ENCODE results near the gene JARID2. TPM values are rescaled to one million over a fixed set of nuclear protein-coding genes. Genes with fewer than 3 reads are reported as not detected.
A peak's percentile ranks its signal among the peaks of the same experiment; 100 is the strongest.

The JARID2 gene
- total RNA-seq, 1 experiment from 2014 or later = 180 TPM

GRCh38 chr6:15290962-15291704, 45.3 kb downstream of the JARID2 start:
- TF ChIP-seq, protein P1, sequence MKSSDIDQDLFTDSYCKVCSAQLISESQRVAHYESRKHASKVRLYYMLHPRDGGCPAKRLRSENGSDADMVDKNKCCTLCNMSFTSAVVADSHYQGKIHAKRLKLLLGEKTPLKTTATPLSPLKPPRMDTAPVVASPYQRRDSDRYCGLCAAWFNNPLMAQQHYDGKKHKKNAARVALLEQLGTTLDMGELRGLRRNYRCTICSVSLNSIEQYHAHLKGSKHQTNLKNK (CRISPR knock-in tag; IDR thresholded peaks at IDR 0.05) = no peak
- TF ChIP-seq CDX4 (CRISPR knock-in tag; IDR thresholded peaks at IDR 0.05; ENCODE audit: borderline replicate concordance) (no peak), RELA (CRISPR knock-in tag; IDR thresholded peaks at IDR 0.05; ENCODE audit: borderline replicate concordance) (no peak), TP53 (CRISPR knock-in tag; IDR thresholded peaks at IDR 0.05) (no peak), FOXP4 (CRISPR knock-in tag; IDR thresholded peaks at IDR 0.05) (no peak), CBFB (CRISPR knock-in tag; IDR thresholded peaks at IDR 0.05; ENCODE audit: low read depth) (no peak), JAZF1 (CRISPR knock-in tag; IDR thresholded peaks at IDR 0.05) (no peak), ESRRA (CRISPR knock-in tag; IDR thresholded peaks at IDR 0.05; ENCODE audit: borderline replicate concordance) (no peak), NFYB (CRISPR knock-in tag; conservative IDR thresholded peaks at IDR 0.05; ENCODE audit: low read depth) (no peak), GRHL2 (CRISPR knock-in tag; IDR thresholded peaks at IDR 0.05; ENCODE audit: insufficient replicate concordance, severe bottlenecking) (no peak)
- TF ChIP-seq, protein P2, sequence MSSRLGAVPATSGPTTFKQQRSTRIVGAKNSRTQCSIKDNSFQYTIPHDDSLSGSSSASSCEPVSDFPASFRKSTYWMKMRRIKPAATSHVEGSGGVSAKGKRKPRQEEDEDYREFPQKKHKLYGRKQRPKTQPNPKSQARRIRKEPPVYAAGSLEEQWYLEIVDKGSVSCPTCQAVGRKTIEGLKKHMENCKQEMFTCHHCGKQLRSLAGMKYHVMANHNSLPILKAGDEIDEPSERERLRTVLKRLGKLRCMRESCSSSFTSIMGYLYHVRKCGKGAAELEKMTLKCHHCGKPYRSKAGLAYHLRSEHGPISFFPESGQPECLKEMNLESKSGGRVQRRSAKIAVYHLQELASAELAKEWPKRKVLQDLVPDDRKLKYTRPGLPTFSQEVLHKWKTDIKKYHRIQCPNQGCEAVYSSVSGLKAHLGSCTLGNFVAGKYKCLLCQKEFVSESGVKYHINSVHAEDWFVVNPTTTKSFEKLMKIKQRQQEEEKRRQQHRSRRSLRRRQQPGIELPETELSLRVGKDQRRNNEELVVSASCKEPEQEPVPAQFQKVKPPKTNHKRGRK (CRISPR knock-in tag; IDR thresholded peaks at IDR 0.05; ENCODE audit: borderline replicate concordance) = no peak
- TF ChIP-seq, protein P3, sequence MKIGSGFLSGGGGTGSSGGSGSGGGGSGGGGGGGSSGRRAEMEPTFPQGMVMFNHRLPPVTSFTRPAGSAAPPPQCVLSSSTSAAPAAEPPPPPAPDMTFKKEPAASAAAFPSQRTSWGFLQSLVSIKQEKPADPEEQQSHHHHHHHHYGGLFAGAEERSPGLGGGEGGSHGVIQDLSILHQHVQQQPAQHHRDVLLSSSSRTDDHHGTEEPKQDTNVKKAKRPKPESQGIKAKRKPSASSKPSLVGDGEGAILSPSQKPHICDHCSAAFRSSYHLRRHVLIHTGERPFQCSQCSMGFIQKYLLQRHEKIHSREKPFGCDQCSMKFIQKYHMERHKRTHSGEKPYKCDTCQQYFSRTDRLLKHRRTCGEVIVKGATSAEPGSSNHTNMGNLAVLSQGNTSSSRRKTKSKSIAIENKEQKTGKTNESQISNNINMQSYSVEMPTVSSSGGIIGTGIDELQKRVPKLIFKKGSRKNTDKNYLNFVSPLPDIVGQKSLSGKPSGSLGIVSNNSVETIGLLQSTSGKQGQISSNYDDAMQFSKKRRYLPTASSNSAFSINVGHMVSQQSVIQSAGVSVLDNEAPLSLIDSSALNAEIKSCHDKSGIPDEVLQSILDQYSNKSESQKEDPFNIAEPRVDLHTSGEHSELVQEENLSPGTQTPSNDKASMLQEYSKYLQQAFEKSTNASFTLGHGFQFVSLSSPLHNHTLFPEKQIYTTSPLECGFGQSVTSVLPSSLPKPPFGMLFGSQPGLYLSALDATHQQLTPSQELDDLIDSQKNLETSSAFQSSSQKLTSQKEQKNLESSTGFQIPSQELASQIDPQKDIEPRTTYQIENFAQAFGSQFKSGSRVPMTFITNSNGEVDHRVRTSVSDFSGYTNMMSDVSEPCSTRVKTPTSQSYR (CRISPR knock-in tag; IDR thresholded peaks at IDR 0.05) = no peak
- TF ChIP-seq, protein P4, sequence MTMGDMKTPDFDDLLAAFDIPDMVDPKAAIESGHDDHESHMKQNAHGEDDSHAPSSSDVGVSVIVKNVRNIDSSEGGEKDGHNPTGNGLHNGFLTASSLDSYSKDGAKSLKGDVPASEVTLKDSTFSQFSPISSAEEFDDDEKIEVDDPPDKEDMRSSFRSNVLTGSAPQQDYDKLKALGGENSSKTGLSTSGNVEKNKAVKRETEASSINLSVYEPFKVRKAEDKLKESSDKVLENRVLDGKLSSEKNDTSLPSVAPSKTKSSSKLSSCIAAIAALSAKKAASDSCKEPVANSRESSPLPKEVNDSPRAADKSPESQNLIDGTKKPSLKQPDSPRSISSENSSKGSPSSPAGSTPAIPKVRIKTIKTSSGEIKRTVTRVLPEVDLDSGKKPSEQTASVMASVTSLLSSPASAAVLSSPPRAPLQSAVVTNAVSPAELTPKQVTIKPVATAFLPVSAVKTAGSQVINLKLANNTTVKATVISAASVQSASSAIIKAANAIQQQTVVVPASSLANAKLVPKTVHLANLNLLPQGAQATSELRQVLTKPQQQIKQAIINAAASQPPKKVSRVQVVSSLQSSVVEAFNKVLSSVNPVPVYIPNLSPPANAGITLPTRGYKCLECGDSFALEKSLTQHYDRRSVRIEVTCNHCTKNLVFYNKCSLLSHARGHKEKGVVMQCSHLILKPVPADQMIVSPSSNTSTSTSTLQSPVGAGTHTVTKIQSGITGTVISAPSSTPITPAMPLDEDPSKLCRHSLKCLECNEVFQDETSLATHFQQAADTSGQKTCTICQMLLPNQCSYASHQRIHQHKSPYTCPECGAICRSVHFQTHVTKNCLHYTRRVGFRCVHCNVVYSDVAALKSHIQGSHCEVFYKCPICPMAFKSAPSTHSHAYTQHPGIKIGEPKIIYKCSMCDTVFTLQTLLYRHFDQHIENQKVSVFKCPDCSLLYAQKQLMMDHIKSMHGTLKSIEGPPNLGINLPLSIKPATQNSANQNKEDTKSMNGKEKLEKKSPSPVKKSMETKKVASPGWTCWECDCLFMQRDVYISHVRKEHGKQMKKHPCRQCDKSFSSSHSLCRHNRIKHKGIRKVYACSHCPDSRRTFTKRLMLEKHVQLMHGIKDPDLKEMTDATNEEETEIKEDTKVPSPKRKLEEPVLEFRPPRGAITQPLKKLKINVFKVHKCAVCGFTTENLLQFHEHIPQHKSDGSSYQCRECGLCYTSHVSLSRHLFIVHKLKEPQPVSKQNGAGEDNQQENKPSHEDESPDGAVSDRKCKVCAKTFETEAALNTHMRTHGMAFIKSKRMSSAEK (CRISPR knock-in tag; IDR thresholded peaks at IDR 0.05; ENCODE audit: borderline replicate concordance) = no peak
- H3K27ac Mint-ChIP-seq = peak overlapping the region; percentile 75

More at GRCh38 chr6:15290962-15291704, 45.3 kb downstream of the JARID2 start:
- no peak overlapping the region for H3K4me3 Mint-ChIP-seq
- CTCF ChIA-PET = no interaction called here
- DNase-seq (ENCODE audit: low spot score) (no peak), ATAC-seq (peak; percentile 60)
- no peaks in the 10 kb centered on the region for H3K9me3 Mint-ChIP-seq
- POLR2A ChIA-PET = no interaction called here
- H3K36me3 Mint-ChIP-seq = peaks cover 15% of the 10 kb centered on the region
- H3K27me3 Mint-ChIP-seq (ENCODE audit: low read depth) = no peaks in the 10 kb centered on the region
- H3K4me1 Mint-ChIP-seq = peaks cover 82% of the 10 kb centered on the region

Measured in WTC11 (cell line).